ENCODE data around the gene RAB11FIP4.

The RAB11FIP4 gene

DNA sequence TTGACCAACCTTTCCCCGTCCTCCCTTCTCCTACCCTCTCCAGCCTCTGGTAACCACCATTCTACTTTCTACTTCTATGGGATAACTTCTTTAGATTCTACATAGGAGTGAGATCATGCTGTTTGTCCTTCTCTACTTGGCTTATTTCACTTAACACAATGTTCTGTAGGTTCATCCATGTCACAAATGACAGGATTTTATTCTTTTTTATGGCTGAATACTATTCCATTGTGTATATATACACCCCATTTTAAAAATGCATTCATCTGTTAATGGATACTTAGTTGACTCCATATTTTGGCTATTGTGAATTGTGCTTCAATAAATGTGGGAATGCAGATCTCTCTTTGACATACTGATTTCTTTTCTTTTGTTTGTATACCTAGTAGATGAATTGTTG lies 115.0 kb downstream of the RAB11FIP4 start:
- no peak for DNase-seq

DNA sequence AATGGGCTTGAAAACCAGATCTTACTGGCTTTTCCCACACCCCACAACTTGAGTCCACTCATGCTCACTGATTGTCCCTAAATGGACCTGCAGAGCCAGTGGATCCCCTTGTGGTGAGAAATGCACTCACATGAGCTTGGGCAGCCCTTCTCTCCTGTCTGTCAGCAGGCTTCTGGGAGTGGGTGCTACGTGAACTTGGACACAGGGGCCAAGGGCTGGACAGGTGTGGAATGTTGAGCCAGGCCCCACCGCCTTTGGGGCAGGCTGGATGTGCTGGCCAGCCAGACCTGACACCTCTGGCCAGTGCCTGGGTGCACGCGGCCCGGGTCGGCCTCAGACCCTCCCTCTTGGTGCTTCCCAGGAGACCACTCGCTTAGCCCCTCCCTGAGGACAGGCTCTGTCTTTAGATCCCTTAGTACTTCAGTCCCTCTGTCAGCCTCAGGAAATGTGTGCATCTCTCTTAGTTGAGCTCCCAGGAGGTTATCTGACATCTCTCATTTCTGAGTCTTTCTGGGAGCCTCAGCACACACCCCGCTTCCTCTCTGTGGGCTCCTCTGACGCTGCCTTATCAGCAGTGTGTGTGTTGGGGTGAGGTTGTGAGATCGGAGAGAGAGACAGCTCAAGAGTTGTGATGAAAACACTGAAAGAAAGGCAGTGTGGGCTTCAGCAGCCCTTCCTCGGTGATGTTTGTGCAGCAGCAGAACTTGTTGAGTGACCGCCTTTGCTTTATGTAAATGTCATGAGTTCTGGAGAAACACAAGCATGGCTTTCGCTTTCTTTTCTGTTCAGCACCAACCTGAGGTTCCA lies 117.0 kb downstream of the RAB11FIP4 start:
- DNase-seq, result peak; percentile 50 to 70

DNA sequence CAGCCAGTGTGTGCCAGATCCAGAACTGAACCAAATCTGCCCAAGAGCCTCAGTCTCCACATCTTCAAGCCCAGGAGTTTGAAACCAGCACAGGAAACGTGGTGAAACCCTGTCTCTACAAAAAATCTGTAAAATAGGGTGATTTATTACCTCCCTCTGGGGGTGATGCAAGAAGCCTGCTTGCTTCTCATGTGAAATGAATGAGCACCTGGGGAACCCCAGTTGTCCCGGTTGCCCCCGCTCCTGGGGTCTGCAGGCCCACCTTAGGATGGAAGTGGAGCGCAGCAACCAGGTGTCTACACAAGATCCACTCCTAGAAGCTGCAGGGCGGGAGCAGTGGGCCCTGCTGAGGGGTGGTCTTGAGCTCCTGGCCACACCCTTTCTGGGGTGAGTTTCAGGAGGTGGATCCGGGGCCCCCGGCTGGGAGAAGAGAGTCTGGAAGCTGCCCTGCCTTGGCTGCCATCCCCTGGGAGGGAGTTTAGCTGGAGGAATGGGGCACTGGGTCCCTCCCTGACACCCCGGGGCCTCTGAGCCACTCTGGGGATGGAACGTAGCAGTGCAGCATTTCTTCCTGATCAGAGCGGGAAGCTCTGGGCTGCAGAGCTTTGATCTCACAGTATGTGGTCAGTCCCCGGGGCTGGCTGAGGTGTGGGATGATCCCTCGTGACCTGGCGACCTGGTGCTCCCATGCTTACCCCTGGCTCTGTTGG lies 117.8 kb downstream of the RAB11FIP4 start:
- no peak for DNase-seq

DNA sequence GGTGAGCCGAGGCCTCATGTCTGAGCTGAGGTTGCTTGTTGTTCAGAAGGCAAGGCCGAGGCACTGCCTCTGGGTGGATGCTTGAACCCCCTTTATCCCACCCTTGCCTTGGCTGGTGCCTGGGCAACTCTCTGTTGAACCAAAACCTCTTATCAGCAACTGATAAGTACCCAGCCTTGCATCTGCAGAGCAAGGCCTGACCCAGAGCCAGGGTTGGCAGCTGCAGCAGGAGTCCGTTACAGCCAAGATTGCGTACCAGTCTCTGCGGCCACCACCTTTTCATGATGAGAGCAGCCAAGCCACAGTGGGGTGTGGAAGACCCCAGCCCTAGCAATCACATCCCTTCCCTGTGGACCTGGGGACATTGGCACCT lies 118.3 kb downstream of the RAB11FIP4 start:
- no peak for DNase-seq

DNA sequence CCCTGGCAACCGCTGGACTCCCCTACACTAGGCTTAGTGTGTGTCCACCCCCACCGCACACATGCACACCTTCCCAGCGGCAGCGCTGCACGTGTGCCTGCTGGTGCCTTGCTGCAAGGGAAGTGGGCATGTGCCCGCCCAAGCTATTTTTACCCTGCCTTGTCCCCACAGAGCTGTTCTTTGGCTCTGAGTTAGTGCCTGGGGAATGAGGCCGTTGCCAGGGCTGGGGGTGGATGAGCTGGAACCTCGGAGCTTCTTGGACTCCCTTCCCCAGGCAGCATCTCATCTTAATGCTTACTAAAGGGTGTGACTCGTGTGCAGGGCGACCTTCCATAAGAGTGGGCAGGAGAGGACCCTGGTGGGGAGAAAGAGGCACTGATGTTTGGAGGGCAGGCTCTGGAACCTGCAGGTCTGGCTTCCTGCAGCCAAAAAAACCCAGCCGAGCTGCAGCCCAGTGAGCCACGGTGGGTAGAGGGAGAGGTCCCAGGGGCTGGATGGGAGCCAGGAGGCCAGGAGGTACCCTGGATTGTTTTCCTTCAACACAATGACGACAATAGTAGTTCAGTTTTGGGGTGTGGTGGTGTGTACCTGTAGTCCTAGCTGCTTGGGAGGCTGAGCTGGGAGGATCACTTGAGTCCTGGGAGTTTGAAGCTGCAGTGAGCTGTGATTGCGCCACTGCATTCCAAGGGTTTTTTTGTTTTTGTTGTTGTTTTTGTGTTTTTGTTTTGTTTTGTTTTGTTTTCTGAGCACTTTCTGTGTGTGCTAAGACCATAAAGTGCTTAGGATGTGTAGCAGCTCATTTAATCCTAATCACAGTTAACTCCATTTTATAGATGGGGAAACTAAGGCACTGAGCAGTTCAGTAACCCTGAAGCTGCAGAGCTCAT lies 119.1 kb downstream of the RAB11FIP4 start:
- no peak for DNase-seq

DNA sequence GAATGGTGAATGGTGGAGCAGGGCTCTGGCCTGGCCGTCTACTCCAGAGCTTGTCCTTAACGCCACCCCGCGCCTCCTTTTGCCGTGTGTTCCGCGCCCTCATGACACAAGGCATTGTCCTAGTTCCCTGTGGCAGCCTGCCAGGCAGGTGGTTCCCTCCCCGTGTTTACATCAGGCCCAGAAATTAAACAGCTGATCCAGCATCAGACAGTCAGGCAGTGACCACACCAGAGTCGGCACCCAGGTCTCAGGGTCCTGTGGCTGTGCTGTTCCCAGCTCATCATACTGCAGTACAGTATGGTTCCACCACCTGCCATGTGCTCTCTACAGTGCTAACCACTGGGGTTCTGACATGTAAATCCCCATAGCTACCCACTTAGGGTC lies 119.7 kb downstream of the RAB11FIP4 start:
- no peak for DNase-seq

DNA sequence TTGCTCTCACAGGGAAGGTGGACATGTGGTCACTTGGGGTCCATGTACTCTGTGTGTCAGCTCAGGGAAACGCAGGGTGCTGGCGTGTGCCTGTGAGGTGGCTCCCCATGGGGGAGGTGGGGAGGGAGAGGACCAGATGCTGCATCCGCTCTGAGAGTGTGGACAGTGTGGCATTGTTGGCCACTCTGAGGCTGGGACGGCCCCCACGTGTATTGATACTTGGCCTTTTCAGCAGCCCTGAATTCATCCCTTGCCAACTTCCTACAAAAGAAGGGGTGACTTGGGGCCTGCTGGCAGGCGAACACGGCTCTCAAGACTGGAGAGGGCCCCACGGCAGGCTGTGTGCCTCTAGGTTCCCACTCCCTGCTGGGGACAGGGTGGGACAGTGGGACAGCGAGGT lies 120.1 kb downstream of the RAB11FIP4 start:
- no peak for DNase-seq

DNA sequence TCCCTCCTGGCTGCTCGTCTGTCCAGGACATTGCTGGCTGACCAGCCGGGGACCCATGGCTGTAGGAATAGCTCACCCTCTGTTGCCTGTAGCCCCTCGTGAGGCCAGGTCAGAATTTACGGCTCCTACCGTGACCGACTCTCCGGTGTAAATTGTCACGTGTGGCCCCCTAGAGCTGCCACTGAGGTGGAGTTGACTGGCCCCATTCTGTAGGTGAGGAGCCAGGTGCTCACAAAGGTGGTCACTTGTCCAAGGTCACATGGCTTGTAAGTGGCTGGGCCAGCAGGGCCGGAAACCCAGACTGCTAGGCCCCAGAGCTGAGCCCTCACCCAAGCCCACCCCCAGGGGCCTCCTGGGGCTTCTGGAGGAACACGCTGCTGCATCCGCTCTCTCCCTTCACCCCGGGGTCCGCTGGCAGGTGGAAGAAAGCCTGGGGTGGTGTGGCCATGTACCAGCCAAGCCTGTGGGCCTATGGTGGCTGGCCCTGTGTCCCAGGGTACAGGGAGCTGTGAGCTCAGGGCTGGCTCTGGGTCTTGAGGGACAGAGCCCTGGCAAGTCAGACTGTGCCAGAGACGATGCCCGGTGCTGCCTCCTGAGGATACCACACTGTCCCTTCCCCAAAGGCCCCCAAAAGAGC lies 120.7 kb downstream of the RAB11FIP4 start:
- no peak for DNase-seq

DNA sequence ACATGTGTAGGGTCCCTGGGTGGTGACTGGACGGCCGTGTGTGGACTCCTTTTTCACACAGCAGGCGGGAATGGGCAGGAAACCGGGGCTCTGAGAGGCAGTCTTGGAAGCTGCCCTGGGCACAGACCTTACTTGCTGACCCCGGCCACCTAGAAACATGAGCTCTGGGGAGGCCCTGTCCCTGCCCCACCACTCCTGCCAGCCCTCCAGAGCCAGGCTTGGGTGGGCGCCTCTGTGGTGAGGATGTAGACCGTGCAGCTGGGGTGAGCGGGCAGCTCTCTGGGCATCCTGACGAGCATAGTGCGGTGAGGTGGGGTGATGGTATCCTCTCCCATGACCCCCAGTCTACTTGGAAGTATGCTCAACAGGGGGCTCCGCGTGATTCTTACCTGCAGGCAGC lies 121.3 kb downstream of the RAB11FIP4 start:
- no peak for DNase-seq

DNA sequence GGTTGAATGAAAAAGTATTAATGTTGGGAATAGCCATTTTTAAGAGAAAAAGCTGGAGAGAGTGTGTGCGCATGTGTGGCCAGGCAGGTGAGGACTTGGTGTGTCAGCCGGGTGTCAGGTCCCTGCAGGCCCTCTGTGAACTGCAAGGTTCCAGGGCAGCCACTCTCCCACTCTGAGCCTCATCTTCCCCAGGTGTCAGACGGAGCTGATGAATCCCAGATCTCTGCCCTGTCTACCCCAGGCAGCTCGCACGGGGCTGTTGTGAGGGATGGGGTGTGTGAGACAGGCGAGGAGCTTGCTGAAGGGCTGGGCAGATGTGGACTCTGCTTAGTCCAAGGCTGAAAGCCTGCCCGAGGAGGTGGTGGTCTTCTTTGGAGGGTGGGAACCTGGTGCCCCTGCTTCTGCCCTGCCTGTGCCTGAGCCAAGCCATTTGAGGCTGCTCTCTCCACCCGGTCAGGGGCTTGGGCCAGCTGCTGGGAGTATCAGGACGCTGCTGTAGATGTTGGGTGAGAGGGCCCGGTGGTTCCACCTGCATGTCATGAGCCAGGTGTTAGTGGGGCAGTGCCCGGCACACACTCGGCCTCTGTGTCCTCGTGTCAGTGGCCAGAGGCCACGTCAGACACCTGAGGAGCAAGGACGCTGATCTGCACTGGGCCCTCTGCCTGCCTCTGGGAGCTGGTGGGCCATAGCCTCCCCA lies 122.4 kb downstream of the RAB11FIP4 start:
- no peak for DNase-seq

DNA sequence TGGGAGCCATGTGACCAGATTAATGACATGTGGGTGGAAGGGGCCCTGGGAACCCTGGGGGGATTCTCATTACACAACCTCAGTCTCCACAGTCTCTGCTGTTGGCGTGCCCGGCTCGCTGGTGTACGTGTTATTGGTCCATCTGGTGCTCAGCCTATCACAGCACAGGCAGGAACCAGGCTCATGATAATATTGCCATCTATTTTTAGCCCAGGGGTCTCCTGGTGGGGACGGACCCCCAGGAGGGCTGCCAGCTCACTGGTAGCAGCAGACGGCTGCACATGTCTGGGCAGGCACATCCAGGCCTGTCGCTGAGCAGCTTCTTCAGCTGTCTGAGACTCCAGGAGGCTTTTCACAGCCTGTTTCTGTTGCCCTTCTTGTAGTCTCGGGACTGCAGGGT lies 123.8 kb downstream of the RAB11FIP4 start:
- no peak for DNase-seq

DNA sequence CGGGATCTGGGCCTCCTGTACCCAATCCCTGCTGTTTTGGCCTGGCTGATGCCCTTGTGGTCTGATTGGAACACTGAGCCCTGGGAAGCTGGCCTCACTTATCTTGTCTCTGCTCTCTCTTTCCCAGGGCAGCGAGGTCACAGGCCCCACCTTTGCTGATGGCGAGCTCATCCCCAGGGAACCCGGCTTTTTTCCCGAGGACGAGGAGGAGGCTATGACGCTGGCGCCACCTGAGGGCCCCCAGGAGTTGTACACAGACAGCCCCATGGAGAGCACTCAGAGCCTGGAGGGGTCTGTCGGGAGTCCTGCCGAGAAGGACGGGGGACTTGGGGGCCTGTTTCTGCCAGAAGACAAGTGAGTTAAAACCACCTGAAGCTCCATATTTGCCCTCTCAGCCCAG lies 126.0 kb downstream of the RAB11FIP4 start:
- no peak for DNase-seq

DNA sequence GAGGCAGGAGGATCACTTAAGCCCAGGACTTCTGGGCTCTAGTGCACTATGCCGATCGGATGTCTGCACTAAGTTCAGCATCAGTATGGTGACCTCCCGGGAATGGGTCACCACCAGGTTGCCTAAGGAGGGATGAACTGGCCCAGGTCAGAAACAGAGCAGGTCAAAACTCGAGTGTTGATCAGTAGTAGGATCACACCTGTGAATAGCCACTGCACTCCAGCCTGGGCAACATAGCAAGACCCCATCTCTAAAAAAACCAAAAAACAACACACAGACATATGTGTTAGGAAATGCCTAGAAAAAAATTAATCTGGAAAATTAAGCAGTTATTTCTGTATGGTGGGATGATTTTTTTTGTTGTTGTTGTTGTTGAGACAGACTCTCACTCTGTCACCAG lies 127.0 kb downstream of the RAB11FIP4 start:
- no peak for DNase-seq

DNA sequence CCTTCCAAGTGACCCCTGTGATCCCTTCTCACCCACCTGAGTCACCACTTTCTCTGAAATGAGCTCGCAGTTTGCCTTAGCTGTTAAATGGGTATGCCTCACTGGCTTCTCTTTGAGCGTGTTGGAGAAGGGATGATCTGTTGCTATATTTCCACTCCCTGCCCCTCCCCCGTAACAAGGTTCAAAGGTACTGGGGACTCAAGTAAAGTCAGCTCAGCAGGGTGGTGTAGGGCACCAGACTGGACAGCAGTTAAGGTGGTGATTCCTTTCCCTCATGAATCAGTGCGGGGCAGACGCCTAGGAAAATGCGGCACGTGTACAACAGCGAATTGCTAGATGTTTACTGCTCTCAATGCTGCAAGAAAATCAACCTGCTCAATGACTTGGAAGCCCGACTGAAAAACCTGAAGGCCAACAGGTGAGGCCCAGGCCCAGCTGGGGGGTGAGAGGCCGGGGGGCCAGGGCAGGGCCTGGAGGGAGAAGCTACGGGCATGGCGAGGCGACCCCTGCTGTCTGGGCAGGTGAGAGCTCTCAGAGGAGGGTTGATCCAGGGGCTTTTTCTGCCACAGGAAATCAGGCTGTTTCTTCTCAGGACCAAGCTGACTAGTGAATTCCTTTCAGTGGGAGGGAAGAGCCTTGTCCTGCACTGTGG lies 130.3 kb downstream of the RAB11FIP4 start:
- no peak for DNase-seq

DNA sequence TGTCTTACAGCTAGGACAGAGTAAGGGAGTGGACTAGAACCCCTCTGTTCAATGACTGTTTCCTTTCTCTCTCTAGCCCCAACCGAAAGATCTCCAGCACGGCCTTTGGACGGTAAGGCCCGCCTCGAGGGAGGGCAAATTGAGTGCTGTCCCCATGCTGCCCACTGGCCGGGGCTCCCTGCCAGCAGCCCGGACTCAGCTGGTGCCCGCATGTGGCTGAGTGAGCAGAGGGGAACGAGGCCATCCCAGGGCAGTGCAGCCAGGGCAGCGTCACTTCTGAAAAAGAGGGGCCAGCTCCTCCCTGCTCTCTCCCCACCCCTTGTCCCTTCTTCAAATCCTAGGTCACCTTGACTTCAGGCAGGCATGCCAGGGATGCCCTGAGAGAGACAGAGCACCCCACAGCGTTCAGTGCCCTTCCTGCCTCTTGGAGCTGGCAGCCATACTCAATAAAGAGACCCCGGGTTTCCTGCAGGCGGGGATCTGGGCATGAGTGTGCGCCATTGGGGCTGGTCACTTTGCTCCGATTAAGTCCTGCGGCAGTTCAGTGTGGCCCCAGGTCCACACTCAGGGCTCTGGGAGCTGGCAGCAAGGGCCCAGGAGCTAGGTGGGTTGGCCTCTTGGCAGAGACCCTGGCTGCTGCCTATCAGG lies 130.9 kb downstream of the RAB11FIP4 start:
- no peak for DNase-seq

DNA sequence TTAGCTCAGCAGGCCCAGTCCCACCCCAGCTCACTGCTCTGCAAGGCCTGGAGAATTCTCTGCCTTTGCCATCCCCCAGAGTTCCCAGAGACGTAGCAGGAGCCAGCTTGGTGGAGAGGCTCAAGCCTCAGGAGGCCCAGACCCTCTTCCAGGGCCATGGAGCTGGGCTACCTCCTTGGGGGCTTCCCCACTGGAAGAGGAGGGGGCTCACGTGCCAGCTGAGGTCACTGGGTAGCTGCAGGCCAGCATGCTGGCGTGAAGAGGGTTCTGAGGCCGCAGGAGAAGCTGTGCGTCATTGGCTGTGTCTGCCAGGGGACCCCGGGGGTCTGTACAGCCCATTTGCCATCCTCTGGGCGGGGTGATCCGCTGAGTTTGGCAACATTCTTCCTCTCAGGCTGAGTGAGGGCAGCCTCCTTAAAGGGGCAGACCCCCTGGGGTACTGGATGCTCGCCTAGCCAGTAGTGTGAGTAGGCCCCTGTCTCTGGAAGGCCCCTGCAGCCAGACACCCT lies 131.6 kb downstream of the RAB11FIP4 start:
- no peak for DNase-seq

DNA sequence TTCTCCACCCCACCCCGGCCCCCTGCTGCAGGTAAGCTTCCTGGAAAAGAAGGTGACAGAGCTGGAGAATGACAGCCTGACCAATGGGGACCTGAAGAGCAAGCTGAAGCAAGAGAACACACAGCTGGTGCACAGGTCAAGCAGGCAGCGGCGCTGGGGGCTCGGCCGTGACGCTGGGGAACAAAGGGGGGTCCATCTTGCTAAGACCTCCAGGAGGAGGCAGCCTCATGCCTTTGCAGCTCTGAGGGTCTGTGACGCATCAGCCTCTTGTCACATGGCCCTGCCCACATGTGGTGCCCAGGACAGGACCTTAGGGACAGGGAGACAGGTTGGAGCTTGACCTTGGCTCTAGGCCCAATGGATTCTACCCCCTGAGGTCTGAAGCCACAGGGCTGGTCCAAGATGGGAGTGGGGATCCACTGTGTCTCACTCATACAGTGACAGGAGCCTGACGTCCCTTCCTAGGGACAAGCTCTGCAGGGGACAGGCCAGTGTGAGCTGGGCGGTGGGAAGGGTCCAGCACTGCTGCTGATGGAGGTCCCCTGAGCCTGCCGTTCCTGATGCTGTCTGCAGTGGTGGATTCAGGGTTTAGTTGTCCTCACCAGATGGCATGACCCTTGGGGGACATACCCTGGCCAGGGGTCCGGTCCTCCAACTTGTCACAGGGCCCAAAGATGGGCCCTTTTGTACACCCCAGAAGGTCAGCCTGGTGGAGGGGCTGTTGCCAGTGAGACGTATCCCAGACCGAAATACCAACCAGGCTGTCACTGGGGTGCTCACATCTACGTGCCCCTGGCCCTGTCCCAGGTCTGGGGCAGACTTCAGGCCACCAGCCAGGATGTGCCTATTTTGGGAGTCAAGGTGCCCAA lies 132.6 kb downstream of the RAB11FIP4 start:
- no peak for DNase-seq

DNA sequence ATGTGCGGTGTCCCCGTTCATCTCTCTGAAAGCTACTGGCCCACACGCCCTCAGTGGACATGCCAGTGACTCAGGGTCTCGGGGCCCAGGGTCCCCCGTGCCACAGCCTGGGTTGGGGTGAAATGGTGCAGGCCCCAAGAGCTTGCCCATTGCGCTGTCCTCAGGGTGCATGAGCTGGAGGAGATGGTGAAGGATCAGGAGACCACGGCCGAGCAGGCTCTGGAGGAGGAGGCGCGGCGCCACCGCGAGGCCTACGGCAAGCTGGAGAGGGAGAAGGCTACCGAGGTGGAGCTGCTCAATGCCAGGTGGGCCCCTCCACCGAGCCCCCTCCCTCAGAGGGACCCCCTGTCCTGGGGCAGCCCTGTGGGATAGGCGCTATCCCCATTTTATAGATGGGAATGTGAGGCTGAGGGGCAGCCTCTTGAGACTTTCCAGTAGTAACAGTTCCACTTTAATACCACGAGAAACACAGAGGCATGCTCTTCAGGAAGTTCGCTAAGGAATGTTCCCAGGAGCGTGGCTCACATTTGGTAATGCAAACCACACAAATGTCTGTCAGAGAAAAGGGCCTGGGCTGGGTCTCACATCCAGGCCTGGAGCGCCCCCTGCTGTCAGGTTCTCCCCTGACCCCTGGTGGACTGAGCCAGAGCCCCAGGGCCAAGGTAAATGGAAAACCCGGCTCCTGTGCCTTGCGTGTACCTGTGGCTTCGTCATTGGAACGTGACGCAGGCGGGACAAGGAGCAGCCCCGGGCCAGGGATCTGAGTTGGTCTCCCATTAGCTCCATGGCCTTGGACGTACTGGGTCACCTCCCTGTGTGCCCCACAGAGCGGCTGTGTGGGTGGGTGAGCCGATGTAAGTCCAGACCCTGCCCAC lies 133.7 kb downstream of the RAB11FIP4 start:
- DNase-seq, result peak; percentile 82 to 85

Data from inflammatory macrophage (primary cell).